HEK293T (cell line): ENCODE results near the gene KIFBP.
"Not testable (repeated sequence)": the region's sequence is repeated elsewhere in the genome, so short reads cannot be mapped to it uniquely, and the experiment has no call there.

Experiments
- FOXK2 ChIP-seq: fragments of 450-650 bp; IDR thresholded peaks from 2 replicates; pipeline ENCODE4 v1.6.1; 2016; ENCODE audit warnings: mild to moderate bottlenecking
- FOXM1 ChIP-seq: fragments of 450-650 bp; IDR thresholded peaks from 2 replicates; pipeline ENCODE4 v1.6.1; 2017; ENCODE audit warnings: mild to moderate bottlenecking, borderline replicate concordance
- HDGF ChIP-seq: fragments of 450-650 bp; IDR thresholded peaks from 2 replicates; pipeline ENCODE4 v1.6.1; 2017; ENCODE audit warnings: antibody characterized with exemption, borderline replicate concordance
- LEF1 ChIP-seq: fragments of 450-650 bp; IDR thresholded peaks from 2 replicates; pipeline ENCODE4 v1.6.1; 2017; ENCODE audit warnings: mild to moderate bottlenecking, borderline replicate concordance
- NFRKB ChIP-seq: fragments of 450-650 bp; IDR thresholded peaks from 2 replicates; pipeline ENCODE4 v1.6.1; 2016; ENCODE audit warnings: mild to moderate bottlenecking, moderate library complexity
- SP1 ChIP-seq: fragments of 450-650 bp; IDR thresholded peaks from 2 replicates; pipeline ENCODE4 v1.6.1; 2017
- TF ChIP-seq, protein P1 (sequence below): fragments of 450-650 bp; IDR thresholded peaks from 2 replicates; pipeline ENCODE4 v1.6.1; 2016

DNA sequence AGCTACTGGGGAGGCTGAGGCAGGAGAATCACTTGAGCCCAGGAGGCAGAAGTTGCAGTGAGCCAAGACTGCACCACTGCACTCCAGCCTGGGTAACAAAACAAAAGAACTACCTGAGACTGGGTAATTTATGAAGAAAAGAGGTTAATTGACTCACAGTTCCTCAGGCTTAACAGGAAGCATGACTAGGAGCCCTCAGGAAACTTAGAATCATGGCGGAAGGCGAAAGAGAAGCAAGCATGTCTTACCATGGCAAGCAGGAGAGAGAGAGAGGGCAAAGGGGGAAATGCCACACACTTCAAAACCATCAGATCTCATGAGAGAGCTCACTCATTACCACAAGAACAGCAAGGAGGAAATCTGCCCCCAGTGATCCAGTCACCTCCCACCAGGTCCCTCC is 24.2 kb downstream of the KIFBP start:
- not testable (repeated sequence) for TF ChIP-seq LEF1, FOXK2, SP1, NFRKB, HDGF, FOXM1
- TF ChIP-seq, protein P1, sequence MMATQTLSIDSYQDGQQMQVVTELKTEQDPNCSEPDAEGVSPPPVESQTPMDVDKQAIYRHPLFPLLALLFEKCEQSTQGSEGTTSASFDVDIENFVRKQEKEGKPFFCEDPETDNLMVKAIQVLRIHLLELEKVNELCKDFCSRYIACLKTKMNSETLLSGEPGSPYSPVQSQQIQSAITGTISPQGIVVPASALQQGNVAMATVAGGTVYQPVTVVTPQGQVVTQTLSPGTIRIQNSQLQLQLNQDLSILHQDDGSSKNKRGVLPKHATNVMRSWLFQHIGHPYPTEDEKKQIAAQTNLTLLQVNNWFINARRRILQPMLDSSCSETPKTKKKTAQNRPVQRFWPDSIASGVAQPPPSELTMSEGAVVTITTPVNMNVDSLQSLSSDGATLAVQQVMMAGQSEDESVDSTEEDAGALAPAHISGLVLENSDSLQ, result not testable (repeated sequence)
